Gastrocnemius medialis (tissue), 4 donors: ENCODE results near the gene SSR4. TPM values are rescaled to one million over a fixed set of nuclear protein-coding genes. Genes with fewer than 3 reads are reported as not detected.
A peak's percentile ranks its signal among the peaks of the same experiment; 100 is the strongest.

ENCODE experiments used
- ATAC-seq, 2 donors: fragments of 150-250 bp; one replicate each; pipeline ENCODE4 v1.9.1; 2016
- DNase-seq, 2 donors: peaks; one replicate each; pipeline ENCODE4 v3.0.0-alpha.2; 2019
- H3K27ac ChIP-seq, 4 donors: fragments of 200-600 bp; sonication (generic); 1 replicate in 1 of 4; 2 replicates in 3 of 4; pipeline ENCODE4 v1.5.1; 2016 to 2018; ENCODE audit warnings: mild to moderate bottlenecking in 2 of 4, moderate library complexity in 1 of 4
- H3K27me3 ChIP-seq, 3 donors: fragments of 200-600 bp; sonication (generic) in 2 of 3; 1 replicate in 1 of 3; 2 replicates in 2 of 3; pipeline versions ENCODE4 v1.5.1 to v1.6.0; 2016 to 2019; ENCODE audit warnings: mild to moderate bottlenecking in 1 of 3, moderate library complexity in 1 of 3
- H3K36me3 ChIP-seq, 2 donors: fragments of 200-600 bp; sonication (generic) in 1 of 2; one replicate each; pipeline ENCODE4 v1.5.1; 2017 to 2018
- H3K4me1 ChIP-seq, 2 donors: fragments of 200-600 bp; sonication (generic) in 1 of 2; one replicate each; pipeline ENCODE4 v1.5.1; 2016 to 2017; ENCODE audit warnings: mild to moderate bottlenecking in 2 of 2
- H3K4me3 ChIP-seq, 4 donors: fragments of 200-600 bp; sonication (generic) in 3 of 4; 1 replicate in 1 of 4; 2 replicates in 3 of 4; pipeline ENCODE4 v1.5.1; 2016 to 2019; ENCODE audit warnings: mild to moderate bottlenecking in 2 of 4
- H3K9me3 ChIP-seq, 3 donors: fragments of 200-600 bp; sonication (generic) in 2 of 3; 1 replicate in 1 of 3; 2 replicates in 2 of 3; pipeline ENCODE4 v1.5.1; 2016 to 2019
- POLR2A ChIP-seq, 2 donors: fragments of 450-650 bp; IDR thresholded peaks; one replicate each; pipeline ENCODE4 v1.6.1; 2017; ENCODE audit warnings: antibody characterized with exemption in 2 of 2, mild to moderate bottlenecking in 2 of 2, moderate library complexity in 2 of 2
- in situ Hi-C, 4 donors: fragments of 200-750 bp; cut with MboI; loops; one replicate each; pipeline versions ENCODE4 v1.15.0 to v1.8.0; 2017; ENCODE audit warnings: low sequenced_read_pairs in 4 of 4
- intact Hi-C: fragments of 100-400 bp; cut with DNase I; formaldehyde crosslinking; loops from one replicate; pipeline ENCODE4 v1.15.1; 2023; ENCODE audit warnings: low total_unique reads
- total RNA-seq, 4 donors: library from RNA; depleted of rRNA; stranded (reverse); fragments of >200 nt; gene quantifications; one replicate each; pipeline versions ENCODE4 v1.1.0 to v1.2.3, GENCODE V29; 2016
- TF ChIP-seq, protein P1 (sequence below), 5 experiments: fragments of 450-650 bp in 3 of 5; fragments of 200-600 bp in 2 of 5; sonication (generic) in 2 of 5; IDR thresholded peaks in 4 of 5; conservative IDR thresholded peaks in 1 of 5; 1 replicate in 4 of 5; 2 replicates in 1 of 5; pipeline ENCODE4 v1.5.1; 2016 to 2019; ENCODE audit warnings: antibody characterized with exemption in 5 of 5, mild to moderate bottlenecking in 3 of 5, moderate library complexity in 3 of 5

SSR4 gene
- total RNA-seq, 4 donors from 2014 or later = 73.9 to 111 (median 93.4) TPM

DNA sequence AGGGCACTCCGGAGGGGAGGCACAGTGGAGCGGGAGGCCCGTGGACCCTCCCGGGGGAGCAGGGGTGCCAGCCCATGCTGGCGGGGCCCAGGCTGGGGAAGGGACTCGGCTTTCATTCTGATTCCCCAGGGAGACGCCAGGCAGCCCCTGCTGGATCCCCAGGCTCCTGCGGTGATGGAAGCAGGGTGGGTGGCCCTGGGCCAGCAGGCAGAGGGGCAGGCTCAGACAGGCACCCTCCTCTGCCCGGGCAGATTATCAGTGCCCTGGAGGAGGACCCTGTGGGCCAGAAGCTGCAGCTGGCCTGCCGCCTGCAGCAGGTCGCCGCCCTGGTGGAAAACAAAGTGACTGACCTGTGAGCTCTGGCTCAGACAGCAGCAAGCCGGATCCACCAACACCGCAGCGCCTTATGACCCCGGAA, 15.8 kb upstream of the SSR4 start:
- in situ Hi-C loops (loop anchor here in 3 of 4 donors (25.0 kb wide), 2 partner anchors 159 to 184 kb away; partner anchors contain the start of genes HCFC1 (in 2 of the 3), TMEM187 (in 2 of the 3), ARHGAP4 (in 1 of the 3) and NAA10 (in 1 of the 3)), intact Hi-C loops (no loop called here)
- Histone ChIP-seq H3K27me3 (no peaks in the 10 kb centered on the region), H3K9me3 (no peaks in the 10 kb centered on the region), H3K36me3 (no peaks in the 10 kb centered on the region), H3K27ac (peak overlapping the region in 2 of 4 donors; percentile 88 to 94), H3K4me3 (no peak overlapping the region), H3K4me1 (peaks cover 0 to 30% of the 10 kb centered on the region in 2 donors)
- DNase-seq (peak in 1 of 2 donors; percentile 35), ATAC-seq (no peak)
- TF ChIP-seq, protein P1, sequence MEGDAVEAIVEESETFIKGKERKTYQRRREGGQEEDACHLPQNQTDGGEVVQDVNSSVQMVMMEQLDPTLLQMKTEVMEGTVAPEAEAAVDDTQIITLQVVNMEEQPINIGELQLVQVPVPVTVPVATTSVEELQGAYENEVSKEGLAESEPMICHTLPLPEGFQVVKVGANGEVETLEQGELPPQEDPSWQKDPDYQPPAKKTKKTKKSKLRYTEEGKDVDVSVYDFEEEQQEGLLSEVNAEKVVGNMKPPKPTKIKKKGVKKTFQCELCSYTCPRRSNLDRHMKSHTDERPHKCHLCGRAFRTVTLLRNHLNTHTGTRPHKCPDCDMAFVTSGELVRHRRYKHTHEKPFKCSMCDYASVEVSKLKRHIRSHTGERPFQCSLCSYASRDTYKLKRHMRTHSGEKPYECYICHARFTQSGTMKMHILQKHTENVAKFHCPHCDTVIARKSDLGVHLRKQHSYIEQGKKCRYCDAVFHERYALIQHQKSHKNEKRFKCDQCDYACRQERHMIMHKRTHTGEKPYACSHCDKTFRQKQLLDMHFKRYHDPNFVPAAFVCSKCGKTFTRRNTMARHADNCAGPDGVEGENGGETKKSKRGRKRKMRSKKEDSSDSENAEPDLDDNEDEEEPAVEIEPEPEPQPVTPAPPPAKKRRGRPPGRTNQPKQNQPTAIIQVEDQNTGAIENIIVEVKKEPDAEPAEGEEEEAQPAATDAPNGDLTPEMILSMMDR (IDR thresholded peaks at IDR 0.05 in 4 of 5, conservative IDR thresholded peaks at IDR 0.05 in 1 of 5) = peak in 2 of 5 experiments; percentile 15 to 24
- no peak for TF ChIP-seq POLR2A (IDR thresholded peaks at IDR 0.05)

DNA sequence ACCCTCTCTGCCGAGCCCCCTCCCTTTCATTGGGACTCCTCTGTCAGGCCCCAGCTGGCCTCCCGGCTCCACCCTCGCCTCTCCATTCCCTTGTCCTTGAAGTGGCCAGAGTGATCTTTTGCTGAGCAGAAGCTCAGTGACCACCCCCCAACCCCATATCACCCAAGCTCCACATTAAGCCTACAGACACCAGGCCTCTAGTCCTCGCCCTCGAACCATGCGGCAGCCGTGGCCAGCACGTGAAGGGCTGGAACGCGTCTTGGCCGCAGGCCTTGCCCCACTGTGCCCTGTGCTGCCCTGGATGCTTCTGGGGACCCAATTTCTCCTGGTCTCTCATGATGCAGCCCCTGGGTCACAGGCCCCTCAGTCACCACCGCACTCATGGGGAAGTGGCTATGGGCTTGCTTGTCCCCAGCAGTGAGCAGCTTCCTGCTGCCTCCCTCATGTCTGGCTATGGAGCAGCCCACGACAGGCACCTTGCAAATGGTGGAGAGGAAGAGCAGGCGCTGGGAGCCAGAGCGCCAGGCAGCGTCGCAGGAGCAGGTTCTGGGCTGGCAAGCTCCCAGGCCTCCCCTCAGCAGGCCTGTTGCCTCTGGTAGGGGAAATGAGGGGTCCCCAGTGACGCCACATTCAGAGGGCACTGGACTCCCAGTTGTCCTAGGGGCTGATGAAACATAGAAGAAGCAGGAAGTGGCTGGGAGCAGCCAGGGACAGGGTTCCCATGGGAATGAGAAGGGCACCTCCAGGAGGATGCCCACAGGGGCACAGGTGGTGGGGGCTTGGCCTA, 14.4 kb upstream of the SSR4 start:
- H3K4me3 ChIP-seq = peak overlapping the region in 2 of 4 donors; percentile 43 to 52
- in situ Hi-C loops = loop anchor here in 3 of 4 donors (25.0 kb wide), 2 partner anchors 157 to 182 kb away; partner anchors contain the start of genes HCFC1 (in 2 of the 3), TMEM187 (in 2 of the 3), ARHGAP4 (in 1 of the 3) and NAA10 (in 1 of the 3)

DNA sequence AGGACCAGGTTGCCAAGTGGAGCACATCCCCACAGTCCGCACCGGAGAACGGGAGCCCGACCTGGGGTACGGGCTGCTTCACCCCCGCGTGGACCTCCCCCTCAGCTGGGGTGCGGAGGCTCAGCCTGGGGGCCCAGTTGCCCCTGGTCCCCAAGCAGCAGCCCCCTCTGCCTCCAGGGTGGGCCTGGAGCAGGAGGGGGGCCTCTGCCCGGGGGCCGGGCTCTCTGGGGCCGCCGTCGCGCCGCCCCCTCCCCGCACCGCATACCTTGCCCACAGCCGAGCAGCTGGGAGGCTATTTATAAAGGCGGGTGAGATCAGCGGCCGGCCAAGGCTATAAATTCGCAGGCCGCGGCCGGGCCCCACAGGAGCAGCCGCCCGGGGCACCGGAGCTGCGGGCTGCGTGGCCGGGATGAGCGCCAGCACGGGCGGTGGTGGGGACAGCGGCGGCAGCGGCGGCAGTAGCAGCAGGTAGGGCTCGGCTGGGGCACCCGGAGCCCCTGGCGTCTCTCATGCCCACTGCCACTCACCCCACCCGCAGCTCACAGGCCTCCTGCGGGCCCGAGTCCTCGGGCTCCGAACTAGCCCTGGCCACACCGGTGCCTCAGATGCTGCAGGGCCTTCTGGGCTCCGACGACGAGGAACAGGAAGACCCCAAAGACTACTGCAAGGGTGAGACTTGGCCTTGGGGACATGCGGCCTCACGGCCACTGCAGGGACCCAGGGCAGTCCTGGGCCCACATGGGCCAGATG, 13.6 kb upstream of the SSR4 start, which contains the start of gene SRPK3:
SRPK3 (plus strand) TSS at position 364 of the 750 bp plus-strand sequence; CDS start at position 410, 46 bp downstream.
- in situ Hi-C loops = loop anchor here in 3 of 4 donors (25.0 kb wide), 2 partner anchors 156 to 181 kb away; partner anchors contain the start of genes HCFC1 (in 2 of the 3), TMEM187 (in 2 of the 3), ARHGAP4 (in 1 of the 3) and NAA10 (in 1 of the 3)
- peak; percentile 19 to 72 for DNase-seq
- Histone ChIP-seq H3K27me3 (no peaks in the 10 kb centered on the region), H3K36me3 (no peaks in the 10 kb centered on the region), H3K4me3 (peak within 1 kb of the TSS; percentile 37 to 52 (median 44)), H3K27ac (peak within 1 kb of the TSS; percentile 88 to 94 (median 90)), H3K9me3 (no peaks in the 10 kb centered on the region), H3K4me1 (peaks cover 0 to 30% of the 10 kb centered on the region in 2 donors)
- TF ChIP-seq POLR2A (IDR thresholded peaks at IDR 0.05) = peak; percentile 87 to 92
- TF ChIP-seq, protein P1 (IDR thresholded peaks at IDR 0.05 in 4 of 5, conservative IDR thresholded peaks at IDR 0.05 in 1 of 5) = no peak
- ATAC-seq = peak; percentile 67 to 77
- intact Hi-C loops = loop anchor here (1.0 kb wide), 1 partner anchor 13 kb away; the partner anchor contains the start of genes IDH3G and SSR4

More for the DNA sequence above, 14.4 kb upstream of the SSR4 start:
- DNase-seq (no peak), ATAC-seq (peak in 1 of 2 donors; percentile 18)
- TF ChIP-seq, protein P1 (IDR thresholded peaks at IDR 0.05 in 4 of 5, conservative IDR thresholded peaks at IDR 0.05 in 1 of 5) = no peak
- no peak for TF ChIP-seq POLR2A (IDR thresholded peaks at IDR 0.05)
- Histone ChIP-seq H3K36me3 (no peaks in the 10 kb centered on the region), H3K4me1 (peaks cover 0 to 30% of the 10 kb centered on the region in 2 donors), H3K27ac (peak overlapping the region; percentile 88 to 94 (median 90)), H3K9me3 (no peaks in the 10 kb centered on the region), H3K27me3 (no peaks in the 10 kb centered on the region)
- intact Hi-C loops = no loop called here

DNA sequence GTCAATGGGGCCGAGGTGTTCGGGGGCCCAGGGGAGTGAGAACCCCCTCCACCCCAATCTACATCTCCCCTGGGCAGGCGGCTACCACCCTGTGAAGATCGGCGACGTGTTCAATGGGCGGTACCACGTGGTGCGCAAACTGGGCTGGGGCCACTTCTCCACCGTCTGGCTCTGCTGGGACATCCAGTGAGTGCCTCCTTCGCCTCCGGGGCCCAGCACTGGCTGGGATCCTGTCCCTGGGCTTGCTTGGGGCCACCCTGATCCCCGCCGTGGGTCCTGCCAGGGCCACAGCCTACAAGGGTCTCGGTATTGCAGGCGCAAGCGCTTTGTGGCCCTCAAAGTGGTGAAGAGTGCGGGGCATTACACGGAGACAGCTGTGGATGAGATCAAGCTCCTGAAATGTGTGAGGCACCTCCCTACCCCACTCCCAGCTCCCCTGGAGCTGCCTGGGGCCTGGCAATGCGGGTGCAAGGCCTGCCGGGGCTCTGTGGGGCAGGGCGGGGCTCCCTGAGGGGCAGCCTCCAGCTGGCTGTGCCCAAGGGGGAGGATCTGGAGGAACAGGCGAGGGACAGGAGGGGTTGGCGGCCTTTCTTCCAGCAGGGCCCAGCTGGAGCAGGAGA, 12.9 kb upstream of the SSR4 start:
- Histone ChIP-seq H3K27ac (peak overlapping the region; percentile 88 to 94 (median 90)), H3K4me3 (peak overlapping the region; percentile 37 to 52 (median 44)), H3K36me3 (no peaks in the 10 kb centered on the region), H3K27me3 (no peaks in the 10 kb centered on the region), H3K4me1 (peaks cover 0 to 30% of the 10 kb centered on the region in 2 donors), H3K9me3 (no peaks in the 10 kb centered on the region)
- no peak for TF ChIP-seq POLR2A (IDR thresholded peaks at IDR 0.05)
- TF ChIP-seq, protein P1 (IDR thresholded peaks at IDR 0.05 in 4 of 5, conservative IDR thresholded peaks at IDR 0.05 in 1 of 5) = no peak
- ATAC-seq (peak; percentile 73 to 80), DNase-seq (peak; percentile 16 to 61)
- intact Hi-C loops = loop anchor here (1.0 kb wide), 2 partner anchors 13 to 17 kb away; partner anchors contain the start of genes IDH3G, PLXNB3 and SSR4
- in situ Hi-C loops = loop anchor here in 3 of 4 donors (25.0 kb wide), 2 partner anchors 156 to 181 kb away; partner anchors contain the start of genes HCFC1 (in 2 of the 3), TMEM187 (in 2 of the 3), ARHGAP4 (in 1 of the 3) and NAA10 (in 1 of the 3)
